ENCODE results near the gene WDR76. TPM values are rescaled to one million over a fixed set of nuclear protein-coding genes. Genes with fewer than 3 reads are reported as not detected.

Gene WDR76
- polyA plus RNA-seq, 4 donors: 13.6 to 17.0 (median 15.1) TPM

- no peak for DNase-seq (ENCODE audit: low read depth in 4 of 4, low spot score in 3 of 4)
These were observed 81.8 kb downstream of the WDR76 start for GRCh38 chr15:43908516-43909050.

DNA sequence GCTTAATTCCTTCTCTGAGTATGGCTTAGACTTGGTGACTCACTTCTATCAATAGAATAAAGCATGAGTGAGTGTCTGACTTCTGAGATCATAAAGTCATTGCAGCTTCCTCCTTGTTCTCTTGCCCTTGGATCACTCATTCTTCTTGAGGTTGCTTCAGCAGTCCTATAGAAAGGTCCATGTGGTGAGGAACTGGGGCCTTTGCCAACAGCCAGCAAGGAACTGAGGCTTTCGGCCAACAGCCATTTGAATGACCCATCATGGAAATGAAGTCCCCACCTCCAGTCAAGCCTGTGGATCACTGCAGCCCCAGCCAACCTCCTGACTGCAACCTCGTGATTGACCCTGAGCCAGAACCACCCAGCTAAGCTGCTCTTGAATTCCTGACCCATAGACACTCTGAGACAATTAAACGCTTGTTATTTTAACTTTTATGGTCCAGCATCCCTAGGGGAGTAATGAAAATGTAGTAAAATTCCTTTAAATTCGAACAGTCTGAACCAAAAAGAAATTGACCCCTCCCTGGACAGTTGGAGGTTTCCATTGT, 84.5 kb downstream of the WDR76 start:
- DNase-seq (ENCODE audit: low read depth in 4 of 4, low spot score in 3 of 4): no peak

GRCh38 chr15:43912208-43912607, 85.4 kb downstream of the WDR76 start:
- no peak for DNase-seq (ENCODE audit: low read depth in 4 of 4, low spot score in 3 of 4)

GRCh38 chr15:43913026-43913780, 86.4 kb downstream of the WDR76 start:
- DNase-seq (ENCODE audit: low read depth in 4 of 4, low spot score in 3 of 4): peak in 1 of 4 donors; percentile 44

DNA sequence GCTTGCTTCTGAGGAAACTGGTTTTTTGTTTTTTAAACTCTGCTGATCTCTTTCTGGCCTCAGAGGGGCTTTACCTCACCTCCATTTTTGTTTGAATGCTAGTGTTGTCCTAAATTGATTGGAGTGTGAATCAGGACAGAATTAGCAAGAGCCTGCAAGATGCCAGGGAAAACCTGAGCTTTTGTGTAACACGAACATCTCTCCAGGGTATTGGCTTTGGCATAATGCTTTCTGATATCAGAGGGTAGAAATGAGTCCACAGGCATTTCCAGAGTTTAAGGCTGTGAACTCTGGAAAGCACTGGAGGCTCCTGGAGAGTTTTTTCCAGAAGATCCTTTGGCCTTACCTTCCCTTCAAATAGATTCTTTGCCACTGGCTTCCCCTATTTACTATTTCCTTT, 87.1 kb downstream of the WDR76 start:
- DNase-seq (ENCODE audit: low read depth in 4 of 4, low spot score in 3 of 4): no peak

DNA sequence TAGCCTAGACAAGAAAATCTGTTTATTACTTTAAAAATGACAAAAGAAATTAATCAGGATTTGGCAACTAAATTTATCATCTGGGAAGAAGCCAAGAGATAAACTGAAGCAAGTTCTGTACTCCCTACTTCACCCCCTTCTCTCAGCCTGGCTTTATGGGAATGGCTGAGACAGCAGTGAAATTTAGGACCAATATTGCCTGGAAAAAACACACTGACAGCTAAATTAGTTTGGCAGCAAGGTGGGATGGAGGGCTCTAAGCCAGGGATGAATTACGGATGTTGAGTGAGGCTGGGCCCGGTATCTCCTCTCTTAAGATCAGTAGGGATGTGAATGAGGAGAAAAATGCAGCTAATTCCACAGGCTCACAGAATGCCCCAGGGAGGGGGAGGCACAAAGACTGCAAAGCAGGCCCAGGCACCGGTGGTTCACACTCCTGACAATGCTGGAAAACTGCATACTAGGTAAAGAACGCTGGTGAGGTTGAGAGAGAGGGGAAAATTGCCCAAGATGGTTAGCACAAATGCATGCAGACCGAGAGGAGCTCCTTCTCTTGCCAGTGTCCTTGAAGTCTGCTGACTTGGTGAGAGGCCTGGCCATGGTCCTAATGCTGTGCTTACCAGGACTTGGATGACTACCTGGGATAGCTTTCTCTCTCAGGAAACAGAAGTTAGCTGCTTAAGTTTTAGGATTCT, 89.0 kb downstream of the WDR76 start:
- no peak for DNase-seq (ENCODE audit: low read depth in 4 of 4, low spot score in 3 of 4)

DNA sequence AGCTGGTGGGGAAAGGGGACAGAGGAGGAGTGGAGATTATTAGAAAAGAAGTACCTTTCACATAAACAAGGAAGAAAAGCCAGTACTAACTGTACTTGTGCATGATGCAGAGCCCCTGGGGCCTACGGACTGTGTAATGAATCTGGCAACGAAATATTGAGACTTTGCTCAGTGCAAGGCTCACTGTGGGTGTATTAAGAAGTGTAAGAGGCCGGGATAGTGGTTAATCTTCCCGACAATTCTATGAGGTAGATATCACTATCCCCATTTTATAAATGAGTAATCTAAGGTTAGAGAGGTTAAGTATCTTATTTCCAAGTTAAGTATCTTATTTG, 89.5 kb downstream of the WDR76 start:
- no peak for DNase-seq (ENCODE audit: low read depth in 4 of 4, low spot score in 3 of 4)

Other genes starting within 250 kb of the WDR76 start
- 10 to 100 TPM; 11.4 to 33.2 (median 22.4) TPM for gene PPIP5K1, start 236.8 kb upstream of the WDR76 start, polyA plus RNA-seq (ENCODE audit: insufficient read length in 4 of 4)
- gene CKMT1B, start 233.0 kb upstream of the WDR76 start, polyA plus RNA-seq (ENCODE audit: insufficient read length in 4 of 4): 1 to 10 TPM in 3 of 4 donors, under 1 TPM in 1; 0.66 to 3.7 (median 2.3) TPM
- 1 to 10 TPM in 2 of 4 donors, under 1 TPM in 2; 0.64 to 2.1 (median 1.2) TPM for gene STRC, start 208.2 kb upstream of the WDR76 start, polyA plus RNA-seq (ENCODE audit: insufficient read length in 4 of 4)
- 1 to 10 TPM; 2.3 to 10.0 (median 3.9) TPM for gene CATSPER2, start 178.2 kb upstream of the WDR76 start, polyA plus RNA-seq (ENCODE audit: insufficient read length in 4 of 4)
- gene CKMT1A, start 133.1 kb upstream of the WDR76 start, polyA plus RNA-seq (ENCODE audit: insufficient read length in 4 of 4): 1 to 10 TPM in 3 of 4 donors, under 1 TPM in 1; 0.40 to 2.6 (median 1.7) TPM
- gene PDIA3, start 80.6 kb upstream of the WDR76 start, polyA plus RNA-seq (ENCODE audit: insufficient read length in 4 of 4): 100 to 1,000 TPM; 487 to 703 (median 583) TPM
- gene ELL3, start 50.0 kb upstream of the WDR76 start, polyA plus RNA-seq (ENCODE audit: insufficient read length in 4 of 4): 1 to 10 TPM; 1.8 to 3.8 (median 2.9) TPM
- gene SERF2, start 34.7 kb upstream of the WDR76 start, polyA plus RNA-seq (ENCODE audit: insufficient read length in 4 of 4): 100 to 1,000 TPM; 568 to 773 (median 657) TPM
- under 1 TPM in 1 of 4 donors, not detected in 3; 0.81 TPM for gene SERINC4, start 26.8 kb upstream of the WDR76 start, polyA plus RNA-seq (ENCODE audit: insufficient read length in 4 of 4)
- 10 to 100 TPM in 3 of 4 donors, 1 to 10 TPM in 1; 8.0 to 17.1 (median 12.9) TPM for gene HYPK, start 26.4 kb upstream of the WDR76 start, polyA plus RNA-seq (ENCODE audit: insufficient read length in 4 of 4)
- gene MFAP1, start 2.3 kb upstream of the WDR76 start, polyA plus RNA-seq (ENCODE audit: insufficient read length in 4 of 4): 10 to 100 TPM; 46.8 to 74.9 (median 64.8) TPM